22Rv1 (cell line): Measurements from ENCODE around the gene OPALIN.
A peak's percentile ranks its signal among the peaks of the same experiment; 100 is the strongest.

ENCODE experiments used
- H3K27ac ChIP-seq: fragments of 450-650 bp; 2 replicates; pipeline ENCODE4 v1.5.1; 2017
- ZFX ChIP-seq: fragments of 450-650 bp; IDR thresholded peaks from 2 replicates; pipeline ENCODE4 v1.6.1; 2017; ENCODE audit warnings: antibody characterized with exemption, borderline replicate concordance
- TF ChIP-seq, protein P1 (sequence below): fragments of 450-650 bp; IDR thresholded peaks from 2 replicates; pipeline ENCODE4 v1.5.1; 2017; ENCODE audit warnings: mild to moderate bottlenecking

The OPALIN gene

DNA sequence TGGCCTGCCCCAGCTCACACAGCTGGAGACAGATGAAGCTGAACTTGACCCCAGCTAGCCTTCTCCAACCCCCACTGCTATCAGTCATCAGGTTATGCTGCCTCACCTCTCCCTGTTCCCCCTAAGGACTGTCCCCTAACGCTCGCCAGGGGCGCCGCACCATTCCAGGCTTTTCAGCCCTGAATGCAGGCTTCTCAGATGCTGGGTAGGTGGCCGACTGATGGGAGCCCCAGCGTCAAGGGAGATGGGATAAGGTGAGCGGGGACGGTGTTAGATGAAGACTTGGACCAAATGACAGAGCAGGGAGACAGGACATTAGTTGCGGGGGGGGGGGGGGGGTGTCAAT, 15.8 kb upstream of the OPALIN start:
- H3K27ac ChIP-seq: no peak overlapping the region

DNA sequence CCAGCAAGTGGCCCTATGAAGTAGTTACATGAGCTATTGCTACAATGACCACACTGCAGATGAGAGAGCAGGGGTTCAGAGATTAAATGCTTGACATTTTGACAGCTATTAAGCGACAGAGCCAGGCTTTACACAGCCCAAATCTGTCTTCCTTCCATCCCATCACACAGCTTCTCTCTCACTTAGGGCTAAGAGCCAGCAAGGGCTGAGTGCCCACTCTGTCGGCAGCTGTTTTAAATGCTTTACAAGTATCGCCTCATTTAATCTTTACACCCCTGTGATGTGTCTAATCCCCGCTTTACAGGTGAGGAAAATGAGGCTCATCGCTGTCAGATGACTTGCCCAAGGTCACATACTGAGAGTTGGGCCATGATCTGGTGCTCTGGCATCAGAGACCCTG, 15.2 kb upstream of the OPALIN start:
- TF ChIP-seq, protein P1, sequence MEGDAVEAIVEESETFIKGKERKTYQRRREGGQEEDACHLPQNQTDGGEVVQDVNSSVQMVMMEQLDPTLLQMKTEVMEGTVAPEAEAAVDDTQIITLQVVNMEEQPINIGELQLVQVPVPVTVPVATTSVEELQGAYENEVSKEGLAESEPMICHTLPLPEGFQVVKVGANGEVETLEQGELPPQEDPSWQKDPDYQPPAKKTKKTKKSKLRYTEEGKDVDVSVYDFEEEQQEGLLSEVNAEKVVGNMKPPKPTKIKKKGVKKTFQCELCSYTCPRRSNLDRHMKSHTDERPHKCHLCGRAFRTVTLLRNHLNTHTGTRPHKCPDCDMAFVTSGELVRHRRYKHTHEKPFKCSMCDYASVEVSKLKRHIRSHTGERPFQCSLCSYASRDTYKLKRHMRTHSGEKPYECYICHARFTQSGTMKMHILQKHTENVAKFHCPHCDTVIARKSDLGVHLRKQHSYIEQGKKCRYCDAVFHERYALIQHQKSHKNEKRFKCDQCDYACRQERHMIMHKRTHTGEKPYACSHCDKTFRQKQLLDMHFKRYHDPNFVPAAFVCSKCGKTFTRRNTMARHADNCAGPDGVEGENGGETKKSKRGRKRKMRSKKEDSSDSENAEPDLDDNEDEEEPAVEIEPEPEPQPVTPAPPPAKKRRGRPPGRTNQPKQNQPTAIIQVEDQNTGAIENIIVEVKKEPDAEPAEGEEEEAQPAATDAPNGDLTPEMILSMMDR: no peak
- no peak for TF ChIP-seq ZFX
- H3K27ac ChIP-seq: no peak overlapping the region

More for the DNA sequence above, 15.8 kb upstream of the OPALIN start:
- TF ChIP-seq ZFX: no peak
- TF ChIP-seq, protein P1: no peak

DNA sequence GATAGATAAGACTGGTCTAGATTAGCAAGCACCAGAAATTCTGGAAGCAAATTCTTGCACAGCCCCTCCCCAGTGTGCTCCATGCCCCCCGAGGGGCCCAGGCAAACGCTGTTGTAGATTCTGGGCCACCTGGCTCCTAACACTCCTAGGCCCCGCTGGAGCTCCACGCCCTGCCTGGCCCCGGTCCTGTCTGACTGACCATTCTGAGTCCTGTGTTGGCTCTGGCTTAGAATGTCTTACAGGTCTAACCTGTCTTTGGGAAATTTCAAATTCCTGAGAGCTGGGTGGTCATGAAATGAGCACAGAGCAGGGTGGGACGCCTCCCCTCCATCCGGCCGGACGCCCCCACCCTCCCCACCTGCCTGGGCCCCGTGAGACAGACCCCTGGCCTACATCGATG, 12.6 kb upstream of the OPALIN start:
- TF ChIP-seq ZFX: no peak
- TF ChIP-seq, protein P1: no peak
- H3K27ac ChIP-seq: no peak overlapping the region

DNA sequence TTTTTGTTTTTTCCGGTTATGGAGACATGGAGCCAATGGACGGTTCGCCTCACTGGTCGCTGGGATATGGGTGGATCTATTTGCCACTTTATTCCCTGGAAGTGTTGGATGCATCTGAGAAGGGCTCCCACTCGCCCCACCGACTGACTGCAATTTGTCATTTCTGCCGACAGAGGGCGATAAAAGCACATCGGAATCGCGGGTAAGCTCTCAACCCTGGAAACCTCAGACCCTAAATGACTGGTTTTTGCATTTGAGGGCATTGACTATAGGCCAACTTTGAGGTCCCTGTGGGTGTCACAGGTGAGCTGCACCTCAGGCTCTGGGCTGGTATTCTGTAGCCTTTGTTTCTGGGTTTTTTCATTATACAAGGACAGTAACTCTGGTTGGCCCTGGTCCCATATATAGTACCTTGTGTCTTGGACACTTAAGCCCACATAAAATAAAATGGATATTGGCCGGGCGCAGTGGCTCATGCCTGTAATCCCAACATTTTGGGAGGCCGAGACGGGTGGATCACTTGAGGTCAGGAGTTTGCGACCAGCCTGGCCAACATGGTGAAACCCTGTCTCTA, 11.9 kb upstream of the OPALIN start:
- TF ChIP-seq, protein P1: peak; percentile 90
- TF ChIP-seq ZFX: no peak
- H3K27ac ChIP-seq: no peak overlapping the region

DNA sequence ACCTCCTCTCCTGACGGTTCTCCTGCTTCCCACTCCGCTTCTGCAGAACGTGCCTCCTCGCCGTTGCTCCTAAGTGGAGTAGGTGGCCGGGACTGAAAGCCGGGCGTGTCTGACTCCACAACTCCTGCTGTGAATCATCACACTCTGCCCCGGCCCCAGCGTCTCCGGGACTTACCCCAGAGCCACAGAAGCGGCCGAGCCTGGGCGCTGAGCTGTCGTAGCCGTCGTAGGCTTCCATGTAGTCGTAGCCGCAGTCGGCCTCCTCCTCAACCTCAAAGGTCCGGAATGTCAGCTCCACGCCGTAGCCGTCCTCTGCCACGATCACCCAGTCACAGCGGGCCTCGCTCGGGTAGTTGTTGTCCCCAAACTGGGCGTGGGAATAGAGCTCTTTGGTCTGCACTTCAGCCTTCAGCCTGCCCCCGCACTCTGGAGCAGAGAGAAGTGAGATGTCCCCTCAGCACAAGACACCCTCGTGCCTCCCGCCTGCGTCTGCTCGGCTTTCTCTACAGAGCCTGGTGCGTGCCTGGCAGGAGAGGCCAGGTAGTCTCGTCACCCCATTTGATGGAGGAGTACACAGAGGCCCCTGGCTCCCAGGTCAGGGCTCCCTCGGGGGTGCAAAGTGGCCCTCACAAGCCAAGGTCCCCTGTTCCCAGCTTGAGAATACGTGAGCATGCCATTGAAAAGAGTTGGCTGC, 11.2 kb upstream of the OPALIN start:
- no peak overlapping the region for H3K27ac ChIP-seq
- TF ChIP-seq, protein P1: no peak
- TF ChIP-seq ZFX: no peak

DNA sequence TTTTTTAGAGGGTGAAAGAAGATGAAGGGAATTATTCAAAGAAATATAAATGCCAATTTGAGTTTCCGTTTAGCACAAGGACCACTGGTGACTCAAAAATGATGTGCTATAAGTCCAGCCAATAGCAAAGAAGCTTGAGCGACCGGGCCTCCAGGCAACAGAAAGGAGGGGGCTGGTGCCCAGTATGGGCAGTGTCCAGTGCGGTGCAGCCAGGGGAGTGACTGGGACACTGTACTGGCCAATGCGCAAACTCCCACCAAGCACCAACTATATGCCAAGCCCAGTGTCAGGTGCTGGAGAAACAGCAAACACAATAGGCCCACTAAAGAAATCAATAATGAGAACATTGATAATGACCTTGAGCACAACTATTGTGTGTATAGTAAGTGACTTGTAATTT, 10.2 kb upstream of the OPALIN start:
- TF ChIP-seq, protein P1: no peak
- TF ChIP-seq ZFX: no peak
- H3K27ac ChIP-seq: no peak overlapping the region

DNA sequence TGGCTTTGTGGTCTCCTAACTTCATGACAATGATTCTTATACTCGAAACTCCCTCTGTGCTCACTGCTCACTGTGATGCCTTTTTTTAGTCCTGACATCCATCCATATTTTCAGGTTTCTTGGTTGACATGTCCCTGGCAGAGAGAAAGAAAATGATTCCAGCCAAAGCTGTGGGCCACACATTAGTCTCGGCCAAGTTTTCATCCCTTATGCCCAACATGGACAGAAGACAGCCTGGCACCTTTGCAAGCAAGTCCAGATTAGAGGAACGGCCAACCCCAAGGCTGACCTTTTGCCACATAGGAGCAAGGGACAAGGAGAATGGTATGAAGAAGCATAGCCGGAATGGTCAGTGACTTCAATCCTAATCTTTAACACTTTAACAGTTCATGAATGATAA, 8.7 kb upstream of the OPALIN start:
- TF ChIP-seq ZFX: no peak
- TF ChIP-seq, protein P1: no peak
- no peak overlapping the region for H3K27ac ChIP-seq
